ENCODE data around the gene WRAP53. TPM values are rescaled to one million over a fixed set of nuclear protein-coding genes. Genes with fewer than 3 reads are reported as not detected.

Gene WRAP53
- total and polyA plus RNA-seq, 10 of the 15 experiments (the other 5 are each of a cell fraction or from before 2014, with no cell fraction given): 1.9 to 42.0 (median 21.9) TPM

DNA sequence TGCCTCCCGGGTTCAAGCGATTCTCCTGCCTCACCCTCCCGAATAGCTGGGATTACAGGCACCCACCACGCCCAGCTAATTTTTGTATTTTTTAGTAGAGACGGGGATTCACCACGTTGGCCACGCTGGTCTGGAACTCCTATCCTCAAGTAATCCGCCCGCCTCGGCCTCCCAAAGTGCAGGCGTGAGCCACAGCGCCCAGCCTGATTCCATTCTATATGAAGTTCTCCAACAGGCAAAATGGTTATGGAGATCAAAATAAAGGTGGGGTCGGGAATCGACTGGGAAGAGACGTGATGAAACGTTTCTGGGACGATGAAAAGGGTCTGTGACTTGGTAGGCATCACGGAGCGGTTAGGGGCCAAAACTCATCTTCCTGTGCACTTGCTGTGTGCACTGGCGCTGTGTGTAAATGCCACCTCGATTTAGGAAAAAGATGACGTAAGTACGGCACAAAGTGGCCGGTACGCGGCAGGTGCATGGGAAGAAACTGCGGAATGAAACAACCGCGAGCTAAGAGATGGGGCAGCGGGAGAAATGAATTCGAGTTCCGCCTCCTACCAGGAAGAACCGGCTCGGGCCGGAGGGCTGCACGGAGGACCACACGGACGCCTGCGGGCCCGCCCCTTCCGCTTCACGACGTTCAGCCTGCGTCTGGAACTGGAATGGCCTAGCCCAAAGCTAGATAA, 2.6 kb upstream of the WRAP53 start (continued):
- peak; percentile 90 for TF ChIP-seq MXI1 (IDR thresholded peaks at IDR 0.05; ENCODE audit: low read depth, low read length)
- TF ChIP-seq NRF1 (conservative IDR thresholded peaks at IDR 0.05; ENCODE audit: low read depth, low read length): no peak
- TF ChIP-seq CBX5 (IDR thresholded peaks at IDR 0.05; ENCODE audit: low read depth): no peak
- no peak for TF ChIP-seq ETV6 (conservative IDR thresholded peaks at IDR 0.05 in 1 of 2, IDR thresholded peaks at IDR 0.05 in 1 of 2; ENCODE audit: borderline replicate concordance in 1 of 2, low read depth in 1 of 2)
- TF ChIP-seq, protein P1, sequence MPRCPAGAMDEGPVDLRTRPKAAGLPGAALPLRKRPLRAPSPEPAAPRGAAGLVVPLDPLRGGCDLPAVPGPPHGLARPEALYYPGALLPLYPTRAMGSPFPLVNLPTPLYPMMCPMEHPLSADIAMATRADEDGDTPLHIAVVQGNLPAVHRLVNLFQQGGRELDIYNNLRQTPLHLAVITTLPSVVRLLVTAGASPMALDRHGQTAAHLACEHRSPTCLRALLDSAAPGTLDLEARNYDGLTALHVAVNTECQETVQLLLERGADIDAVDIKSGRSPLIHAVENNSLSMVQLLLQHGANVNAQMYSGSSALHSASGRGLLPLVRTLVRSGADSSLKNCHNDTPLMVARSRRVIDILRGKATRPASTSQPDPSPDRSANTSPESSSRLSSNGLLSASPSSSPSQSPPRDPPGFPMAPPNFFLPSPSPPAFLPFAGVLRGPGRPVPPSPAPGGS (IDR thresholded peaks at IDR 0.05; ENCODE audit: borderline replicate concordance, insufficient read depth, low read depth, low read length, poor library complexity, severe bottlenecking): no peak
- TF ChIP-seq NFXL1 (IDR thresholded peaks at IDR 0.05; ENCODE audit: borderline replicate concordance): no peak
- TF ChIP-seq HDGF (IDR thresholded peaks at IDR 0.05): no peak; the same call in 1 of the 2 replicates
- TF ChIP-seq RAD21 (IDR thresholded peaks at IDR 0.05; ENCODE audit: insufficient read depth, low read depth, low read length): no peak
- no peak for TF ChIP-seq KLF5 (IDR thresholded peaks at IDR 0.05; ENCODE audit: partially characterized antibody)
- TF ChIP-seq NR2F1 (conservative IDR thresholded peaks at IDR 0.05): no peak
- TF ChIP-seq, protein P2, sequence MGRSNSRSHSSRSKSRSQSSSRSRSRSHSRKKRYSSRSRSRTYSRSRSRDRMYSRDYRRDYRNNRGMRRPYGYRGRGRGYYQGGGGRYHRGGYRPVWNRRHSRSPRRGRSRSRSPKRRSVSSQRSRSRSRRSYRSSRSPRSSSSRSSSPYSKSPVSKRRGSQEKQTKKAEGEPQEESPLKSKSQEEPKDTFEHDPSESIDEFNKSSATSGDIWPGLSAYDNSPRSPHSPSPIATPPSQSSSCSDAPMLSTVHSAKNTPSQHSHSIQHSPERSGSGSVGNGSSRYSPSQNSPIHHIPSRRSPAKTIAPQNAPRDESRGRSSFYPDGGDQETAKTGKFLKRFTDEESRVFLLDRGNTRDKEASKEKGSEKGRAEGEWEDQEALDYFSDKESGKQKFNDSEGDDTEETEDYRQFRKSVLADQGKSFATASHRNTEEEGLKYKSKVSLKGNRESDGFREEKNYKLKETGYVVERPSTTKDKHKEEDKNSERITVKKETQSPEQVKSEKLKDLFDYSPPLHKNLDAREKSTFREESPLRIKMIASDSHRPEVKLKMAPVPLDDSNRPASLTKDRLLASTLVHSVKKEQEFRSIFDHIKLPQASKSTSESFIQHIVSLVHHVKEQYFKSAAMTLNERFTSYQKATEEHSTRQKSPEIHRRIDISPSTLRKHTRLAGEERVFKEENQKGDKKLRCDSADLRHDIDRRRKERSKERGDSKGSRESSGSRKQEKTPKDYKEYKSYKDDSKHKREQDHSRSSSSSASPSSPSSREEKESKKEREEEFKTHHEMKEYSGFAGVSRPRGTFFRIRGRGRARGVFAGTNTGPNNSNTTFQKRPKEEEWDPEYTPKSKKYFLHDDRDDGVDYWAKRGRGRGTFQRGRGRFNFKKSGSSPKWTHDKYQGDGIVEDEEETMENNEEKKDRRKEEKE (IDR thresholded peaks at IDR 0.05): no peak
- TF ChIP-seq, protein P3, sequence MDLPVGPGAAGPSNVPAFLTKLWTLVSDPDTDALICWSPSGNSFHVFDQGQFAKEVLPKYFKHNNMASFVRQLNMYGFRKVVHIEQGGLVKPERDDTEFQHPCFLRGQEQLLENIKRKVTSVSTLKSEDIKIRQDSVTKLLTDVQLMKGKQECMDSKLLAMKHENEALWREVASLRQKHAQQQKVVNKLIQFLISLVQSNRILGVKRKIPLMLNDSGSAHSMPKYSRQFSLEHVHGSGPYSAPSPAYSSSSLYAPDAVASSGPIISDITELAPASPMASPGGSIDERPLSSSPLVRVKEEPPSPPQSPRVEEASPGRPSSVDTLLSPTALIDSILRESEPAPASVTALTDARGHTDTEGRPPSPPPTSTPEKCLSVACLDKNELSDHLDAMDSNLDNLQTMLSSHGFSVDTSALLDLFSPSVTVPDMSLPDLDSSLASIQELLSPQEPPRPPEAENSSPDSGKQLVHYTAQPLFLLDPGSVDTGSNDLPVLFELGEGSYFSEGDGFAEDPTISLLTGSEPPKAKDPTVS (IDR thresholded peaks at IDR 0.05; ENCODE audit: low read depth, low read length): no peak
- TF ChIP-seq POU2F2 (IDR thresholded peaks at IDR 0.05; ENCODE audit: borderline replicate concordance, low read depth, low read length): peak; percentile 72; the same call in 2 of the 3 replicates
- no peak; the same call in 1 of the 2 replicates for TF ChIP-seq PML (IDR thresholded peaks at IDR 0.05; ENCODE audit: low read length)
- TF ChIP-seq ASH2L (IDR thresholded peaks at IDR 0.05; ENCODE audit: borderline replicate concordance, low read depth): no peak
- no peak; the same call in 1 of the 2 replicates for TF ChIP-seq PAX5 (IDR thresholded peaks at IDR 0.05; ENCODE audit: borderline replicate concordance, low read depth, low read length)
- TF ChIP-seq JUNB (IDR thresholded peaks at IDR 0.05): no peak
- TF ChIP-seq WRNIP1 (IDR thresholded peaks at IDR 0.05; ENCODE audit: borderline replicate concordance, low read depth, low read length): 0 out of 2 replicates have a peak, but pooled peaks have one; percentile 32
- TF ChIP-seq PAX8 (IDR thresholded peaks at IDR 0.05): no peak
- TF ChIP-seq CBFB (IDR thresholded peaks at IDR 0.05; ENCODE audit: low read depth): no peak
- TF ChIP-seq ZNF207 (IDR thresholded peaks at IDR 0.05; ENCODE audit: borderline replicate concordance): no peak
- TF ChIP-seq, protein P4, sequence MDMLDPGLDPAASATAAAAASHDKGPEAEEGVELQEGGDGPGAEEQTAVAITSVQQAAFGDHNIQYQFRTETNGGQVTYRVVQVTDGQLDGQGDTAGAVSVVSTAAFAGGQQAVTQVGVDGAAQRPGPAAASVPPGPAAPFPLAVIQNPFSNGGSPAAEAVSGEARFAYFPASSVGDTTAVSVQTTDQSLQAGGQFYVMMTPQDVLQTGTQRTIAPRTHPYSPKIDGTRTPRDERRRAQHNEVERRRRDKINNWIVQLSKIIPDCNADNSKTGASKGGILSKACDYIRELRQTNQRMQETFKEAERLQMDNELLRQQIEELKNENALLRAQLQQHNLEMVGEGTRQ (IDR thresholded peaks at IDR 0.05; ENCODE audit: borderline replicate concordance, low read depth, low read length): no peak
- TF ChIP-seq MTA3 (IDR thresholded peaks at IDR 0.05; ENCODE audit: borderline replicate concordance, low read length): 0 out of 2 replicates have a peak, but pooled peaks have one; percentile 10
- no peak for TF ChIP-seq MYC (IDR thresholded peaks at IDR 0.05; ENCODE audit: insufficient read depth, insufficient read length, insufficient replicate concordance, low read length, severe bottlenecking)
- TF ChIP-seq SP1 (IDR thresholded peaks at IDR 0.05; ENCODE audit: low read depth, low read length): peak; percentile 75
